Measurements from ENCODE around the gene ZFAND6. TPM values are rescaled to one million over a fixed set of nuclear protein-coding genes. Genes with fewer than 3 reads are reported as not detected.

Gene ZFAND6
- total and polyA plus RNA-seq, 7 experiments from 2014 or later = 51.0 to 113 (median 79.8) TPM

DNA sequence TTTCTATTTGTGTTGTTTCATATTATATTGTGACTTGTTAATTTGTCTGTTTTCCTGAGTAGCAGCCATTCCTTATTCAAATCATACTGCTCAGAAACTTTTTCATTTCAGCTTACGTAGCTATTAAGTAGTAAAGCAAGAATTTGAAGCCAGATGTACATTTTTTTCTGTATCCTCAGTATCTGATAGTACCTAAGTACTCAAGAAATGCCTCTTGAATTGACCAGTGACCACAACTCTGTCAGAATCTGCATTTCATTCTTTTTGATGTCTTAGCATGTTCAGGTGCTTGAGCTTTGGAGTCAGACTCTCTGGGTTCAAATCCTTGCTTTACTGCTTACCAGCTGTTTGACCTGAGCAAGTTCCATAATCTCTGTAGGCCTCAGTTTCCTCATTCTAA lies 30.6 kb downstream of the ZFAND6 start:
- POLR2A ChIA-PET = interaction anchor here (1.3 kb wide), 2 partner anchors 18 to 30 kb away, joined by 3 read pairs; no protein-coding TSS in a partner anchor
- Mint-ChIP-seq H3K9me3 (no peaks in the 10 kb centered on the region), H3K27me3 (no peaks in the 10 kb centered on the region), H3K4me3 (peak overlapping the region in 1 of 10 donors; percentile 0), H3K27ac (no peak overlapping the region), H3K4me1 (peaks cover 10 to 70% (median 59%) of the 10 kb centered on the region in 7 donors), H3K36me3 (peaks cover 0 to 24% (median 12%) of the 10 kb centered on the region in 5 donors)
- intact Hi-C loops (cut with micrococcal nuclease) = no loop called here
- CTCF ChIA-PET = interaction anchor here (0.8 to 1.0 kb wide), 2 partner anchors 13 to 71 kb away, joined by 3 read pairs; no protein-coding TSS in a partner anchor
- no peak for ATAC-seq
- H3K36me3 ChIP-seq (ENCODE audit: control insufficient read depth in 2 of 3, insufficient read depth in 3 of 3, low read length in 3 of 3) = no peaks in the 10 kb centered on the region
- no peaks in the 10 kb centered on the region for H3K9me3 ChIP-seq (ENCODE audit: control insufficient read depth in 2 of 3, low read length in 3 of 3)
- H3K27ac ChIP-seq (ENCODE audit: low read depth, low read length) = no peak overlapping the region
- no peak for DNase-seq
- H3K4me3 ChIP-seq (ENCODE audit: low read length) = no peak overlapping the region
- no peaks in the 10 kb centered on the region for H3K4me1 ChIP-seq (ENCODE audit: control insufficient read depth in 2 of 2, insufficient read depth in 2 of 2, low read length in 2 of 2)
- no peaks in the 10 kb centered on the region for H3K27me3 ChIP-seq (ENCODE audit: control insufficient read depth in 2 of 2, insufficient read depth in 2 of 2, low read length in 2 of 2)

GRCh38 chr15:80090879-80091503 lies 31.5 kb downstream of the ZFAND6 start:
- Histone ChIP-seq H3K9me3 (ENCODE audit: control insufficient read depth in 2 of 3, low read length in 3 of 3) (no peaks in the 10 kb centered on the region), H3K27me3 (ENCODE audit: control insufficient read depth in 2 of 2, insufficient read depth in 2 of 2, low read length in 2 of 2) (no peaks in the 10 kb centered on the region), H3K36me3 (ENCODE audit: control insufficient read depth in 2 of 3, insufficient read depth in 3 of 3, low read length in 3 of 3) (no peaks in the 10 kb centered on the region), H3K4me1 (ENCODE audit: control insufficient read depth in 2 of 2, insufficient read depth in 2 of 2, low read length in 2 of 2) (no peaks in the 10 kb centered on the region), H3K27ac (ENCODE audit: low read depth, low read length) (no peak overlapping the region), H3K4me3 (ENCODE audit: low read length) (no peak overlapping the region)
- intact Hi-C loops (cut with micrococcal nuclease) = loop anchor here in 1 of 2 donors (1.0 kb wide), 1 partner anchor 32 kb away; the partner anchor contains the start of gene ZFAND6
- DNase-seq (peak in 3 of 9 donors; percentile 4 to 9 (median 5)), ATAC-seq (peak; percentile 32)
- peak overlapping the region in 2 of 9 donors; percentile 1 to 29 for H3K27ac Mint-ChIP-seq
- no peaks in the 10 kb centered on the region for H3K9me3 Mint-ChIP-seq
- POLR2A ChIA-PET = interaction anchor here (1.3 kb wide), 1 partner anchor 19 kb away, joined by 3 read pairs; no protein-coding TSS in a partner anchor
- H3K4me3 Mint-ChIP-seq = no peak overlapping the region
- H3K36me3 Mint-ChIP-seq = peaks cover 0 to 27% (median 12%) of the 10 kb centered on the region in 5 donors
- H3K4me1 Mint-ChIP-seq = peaks cover 10 to 80% (median 64%) of the 10 kb centered on the region in 7 donors
- H3K27me3 Mint-ChIP-seq = no peaks in the 10 kb centered on the region
- CTCF ChIA-PET = interaction anchor here (1.2 kb wide), 1 partner anchor 9 kb away, joined by 5 read pairs; no protein-coding TSS in a partner anchor

DNA sequence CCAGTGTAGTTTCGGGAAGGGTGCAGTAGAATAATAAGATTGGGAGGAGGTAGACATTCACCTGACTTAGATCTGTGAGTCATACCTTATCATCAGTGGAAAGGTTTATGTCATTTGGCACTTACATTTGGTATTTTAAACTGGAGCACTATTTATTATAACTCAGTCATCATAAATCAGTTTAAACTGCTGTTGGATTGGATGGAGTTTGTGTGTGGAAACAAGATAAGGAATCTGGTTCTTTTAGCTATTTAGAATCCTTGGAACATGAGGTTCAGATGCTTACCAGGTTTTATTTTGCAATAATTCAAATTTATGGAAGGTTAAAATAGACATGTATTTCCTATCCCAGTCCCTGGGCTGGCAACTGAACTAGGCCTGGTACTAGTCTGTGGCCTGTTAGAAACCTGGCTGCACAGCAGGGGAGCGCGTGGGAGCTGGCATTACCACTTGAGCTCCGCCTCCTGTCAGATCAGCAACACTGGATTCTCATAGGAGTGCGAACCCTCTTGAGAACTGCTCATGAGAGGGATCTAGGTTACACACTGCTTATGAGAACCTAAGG lies 34.5 kb downstream of the ZFAND6 start:
- Histone ChIP-seq H3K9me3 (ENCODE audit: control insufficient read depth in 2 of 3, low read length in 3 of 3) (no peaks in the 10 kb centered on the region), H3K27me3 (ENCODE audit: control insufficient read depth in 2 of 2, insufficient read depth in 2 of 2, low read length in 2 of 2) (no peaks in the 10 kb centered on the region), H3K4me1 (ENCODE audit: control insufficient read depth in 2 of 2, insufficient read depth in 2 of 2, low read length in 2 of 2) (peaks cover 0 to 4% of the 10 kb centered on the region in 2 donors), H3K27ac (ENCODE audit: low read depth, low read length) (no peak overlapping the region), H3K36me3 (ENCODE audit: control insufficient read depth in 2 of 3, insufficient read depth in 3 of 3, low read length in 3 of 3) (no peaks in the 10 kb centered on the region), H3K4me3 (ENCODE audit: low read length) (no peak overlapping the region)
- H3K4me1 Mint-ChIP-seq = peaks cover 6 to 62% (median 48%) of the 10 kb centered on the region in 7 donors
- H3K4me3 Mint-ChIP-seq = no peak overlapping the region
- peak overlapping the region in 1 of 9 donors; percentile 52 for H3K27ac Mint-ChIP-seq
- no peaks in the 10 kb centered on the region for H3K9me3 Mint-ChIP-seq
- ChIA-PET CTCF (no interaction called here), POLR2A (no interaction called here)
- DNase-seq (no peak), ATAC-seq (peak; percentile 38)
- peaks cover 0 to 16% (median 8%) of the 10 kb centered on the region in 5 donors for H3K36me3 Mint-ChIP-seq
- no peaks in the 10 kb centered on the region for H3K27me3 Mint-ChIP-seq
- intact Hi-C loops (cut with micrococcal nuclease) = no loop called here

DNA sequence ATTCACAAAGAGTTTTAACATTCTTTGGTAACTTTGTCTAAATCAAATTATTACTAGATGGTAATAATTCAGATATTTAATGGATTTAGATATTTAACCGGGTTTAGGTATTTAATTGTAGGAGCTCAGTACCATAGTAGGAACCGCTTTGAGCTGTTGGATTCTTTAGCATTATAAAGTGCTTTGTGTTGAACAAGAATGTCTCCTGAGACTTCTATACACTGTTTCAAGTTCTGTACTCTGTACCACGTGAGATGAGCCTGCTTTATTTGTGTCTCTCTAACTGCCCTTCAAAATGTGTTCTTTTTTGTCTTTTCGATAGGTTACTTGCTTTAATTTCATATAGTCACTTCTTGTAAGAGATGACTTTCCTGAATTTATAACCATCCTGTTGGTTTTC lies 36.0 kb downstream of the ZFAND6 start:
- H3K27me3 ChIP-seq (ENCODE audit: control insufficient read depth in 2 of 2, insufficient read depth in 2 of 2, low read length in 2 of 2) = no peaks in the 10 kb centered on the region
- ChIA-PET CTCF (no interaction called here), POLR2A (no interaction called here)
- peaks cover 11 to 55% (median 41%) of the 10 kb centered on the region in 7 donors for H3K4me1 Mint-ChIP-seq
- no peaks in the 10 kb centered on the region for H3K27me3 Mint-ChIP-seq
- DNase-seq (no peak), ATAC-seq (no peak)
- no peak overlapping the region for H3K27ac ChIP-seq (ENCODE audit: low read depth, low read length)
- no peaks in the 10 kb centered on the region for H3K9me3 ChIP-seq (ENCODE audit: control insufficient read depth in 2 of 3, low read length in 3 of 3)
- no peak overlapping the region for H3K27ac Mint-ChIP-seq
- H3K4me3 ChIP-seq (ENCODE audit: low read length) = no peak overlapping the region
- no peaks in the 10 kb centered on the region for H3K9me3 Mint-ChIP-seq
- intact Hi-C loops (cut with micrococcal nuclease) = no loop called here
- no peaks in the 10 kb centered on the region for H3K36me3 ChIP-seq (ENCODE audit: control insufficient read depth in 2 of 3, insufficient read depth in 3 of 3, low read length in 3 of 3)
- H3K36me3 Mint-ChIP-seq = peaks cover 0 to 8% (median 4%) of the 10 kb centered on the region in 5 donors
- H3K4me1 ChIP-seq (ENCODE audit: control insufficient read depth in 2 of 2, insufficient read depth in 2 of 2, low read length in 2 of 2) = peaks cover 0 to 4% of the 10 kb centered on the region in 2 donors
- no peak overlapping the region for H3K4me3 Mint-ChIP-seq

- no peak overlapping the region for H3K4me3 ChIP-seq (ENCODE audit: low read length)
- ChIA-PET CTCF (no interaction called here), POLR2A (no interaction called here)
- ATAC-seq (no peak), DNase-seq (no peak)
- H3K4me1 ChIP-seq (ENCODE audit: control insufficient read depth in 2 of 2, insufficient read depth in 2 of 2, low read length in 2 of 2) = peaks cover 0 to 4% of the 10 kb centered on the region in 2 donors
- Mint-ChIP-seq H3K27me3 (no peaks in the 10 kb centered on the region), H3K4me3 (no peak overlapping the region), H3K27ac (no peak overlapping the region), H3K4me1 (peaks cover 11 to 50% (median 39%) of the 10 kb centered on the region in 7 donors), H3K9me3 (no peaks in the 10 kb centered on the region), H3K36me3 (peaks cover 0 to 7% (median 1%) of the 10 kb centered on the region in 5 donors)
- H3K27me3 ChIP-seq (ENCODE audit: control insufficient read depth in 2 of 2, insufficient read depth in 2 of 2, low read length in 2 of 2) = no peaks in the 10 kb centered on the region
- H3K9me3 ChIP-seq (ENCODE audit: control insufficient read depth in 2 of 3, low read length in 3 of 3) = no peaks in the 10 kb centered on the region
- no peak overlapping the region for H3K27ac ChIP-seq (ENCODE audit: low read depth, low read length)
- intact Hi-C loops (cut with micrococcal nuclease) = no loop called here
- no peaks in the 10 kb centered on the region for H3K36me3 ChIP-seq (ENCODE audit: control insufficient read depth in 2 of 3, insufficient read depth in 3 of 3, low read length in 3 of 3)
Measured at GRCh38 chr15:80095969-80096368, 36.5 kb downstream of the ZFAND6 start.

- intact Hi-C loops (cut with micrococcal nuclease) = loop anchor here in 1 of 2 donors (2.0 kb wide), 1 partner anchor 16 kb away; no protein-coding TSS in a partner anchor
- no peaks in the 10 kb centered on the region for H3K36me3 ChIP-seq (ENCODE audit: control insufficient read depth in 2 of 3, insufficient read depth in 3 of 3, low read length in 3 of 3)
- H3K9me3 ChIP-seq (ENCODE audit: control insufficient read depth in 2 of 3, low read length in 3 of 3) = no peaks in the 10 kb centered on the region
- Mint-ChIP-seq H3K4me1 (peaks cover 11 to 57% (median 37%) of the 10 kb centered on the region in 7 donors), H3K9me3 (no peaks in the 10 kb centered on the region), H3K4me3 (no peak overlapping the region), H3K36me3 (peaks cover 0 to 8% (median 0%) of the 10 kb centered on the region in 5 donors), H3K27ac (no peak overlapping the region), H3K27me3 (no peaks in the 10 kb centered on the region)
- H3K4me1 ChIP-seq (ENCODE audit: control insufficient read depth in 2 of 2, insufficient read depth in 2 of 2, low read length in 2 of 2) = peaks cover 0 to 4% of the 10 kb centered on the region in 2 donors
- no peak overlapping the region for H3K27ac ChIP-seq (ENCODE audit: low read depth, low read length)
- POLR2A ChIA-PET = interaction anchor here (1.3 kb wide), 1 partner anchor 22 kb away, joined by 4 read pairs; no protein-coding TSS in a partner anchor
- no peak overlapping the region for H3K4me3 ChIP-seq (ENCODE audit: low read length)
- ATAC-seq = no peak
- no peaks in the 10 kb centered on the region for H3K27me3 ChIP-seq (ENCODE audit: control insufficient read depth in 2 of 2, insufficient read depth in 2 of 2, low read length in 2 of 2)
- no peak for DNase-seq
- CTCF ChIA-PET = no interaction called here
Measured at GRCh38 chr15:80098341-80098740, 38.9 kb downstream of the ZFAND6 start.

Data from naive thymus-derived CD4-positive, alpha-beta T cell (primary cell).